ENCODE results near the gene EFNA5.

DNA sequence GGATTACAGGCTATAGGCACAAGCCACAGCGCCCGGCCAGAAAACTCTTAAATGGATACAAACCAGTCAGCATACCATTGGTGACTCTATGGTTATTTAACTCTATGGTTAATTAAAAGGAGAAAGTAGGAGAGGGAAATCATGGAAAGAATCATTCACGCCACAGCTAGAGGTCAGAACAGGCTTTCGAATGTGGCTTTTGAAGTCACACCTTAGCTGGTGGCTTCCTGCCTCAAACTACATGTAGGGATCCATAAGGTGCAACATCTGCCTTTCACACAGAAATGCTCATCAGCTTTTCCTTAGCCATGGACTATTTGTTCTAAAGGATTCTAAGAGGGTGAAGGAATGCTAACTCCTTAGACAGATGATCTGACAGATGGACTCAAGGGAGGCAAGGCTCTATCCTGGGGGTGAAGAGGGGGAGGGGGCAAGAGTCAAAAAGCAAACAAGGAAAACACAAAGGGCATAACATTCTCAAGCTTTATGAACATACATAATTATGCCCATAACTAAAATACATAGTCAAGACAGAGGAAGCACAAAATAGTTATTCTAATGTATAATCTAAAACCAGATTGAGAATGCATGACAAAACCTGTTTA, 130.9 kb downstream of the EFNA5 start:
- no peak for TF ChIP-seq EZH2 (IDR thresholded peaks at IDR 0.05; ENCODE audit: insufficient read depth, poor library complexity, severe bottlenecking)
- TF ChIP-seq EZH2phosphoT487 (IDR thresholded peaks at IDR 0.05; ENCODE audit: insufficient read depth, low read depth) = no peak
